22Rv1 (cell line): Measurements from ENCODE around the gene RUNX3.

Experiments used
- CTCF ChIP-seq: fragments of 450-650 bp; IDR thresholded peaks from 2 replicates; pipeline ENCODE4 v1.5.1; 2017; ENCODE audit warnings: mild to moderate bottlenecking
- ZFX ChIP-seq: fragments of 450-650 bp; IDR thresholded peaks from 2 replicates; pipeline ENCODE4 v1.6.1; 2017; ENCODE audit warnings: antibody characterized with exemption, borderline replicate concordance

GRCh38 chr1:24905355-24905978 is 24.6 kb downstream of the RUNX3 start:
- no peak for TF ChIP-seq CTCF
- TF ChIP-seq ZFX = no peak
